PC-9 (cell line): Measurements from ENCODE around the gene CDK6. TPM values are rescaled to one million over a fixed set of nuclear protein-coding genes. Genes with fewer than 3 reads are reported as not detected.

Source experiments
- BruUV-seq: library from RNA; stranded (reverse); fragments of 400-500 nt; replicated peaks from 2 replicates; lab custom pipeline; 2021; lab: Mats Ljungman, UMichigan
- CTCF ChIA-PET: fragments of 300-600 bp; sonication (Branson Sonifier 250); formaldehyde crosslinking; loops from one replicate; lab custom pipeline; 2022; ENCODE audit warnings: antibody characterized with exemption; lab: Charles Lee
- POLR2A ChIA-PET: fragments of 300-600 bp; sonication (Branson Sonifier 250); formaldehyde crosslinking; loops from one replicate; lab custom pipeline; 2022; ENCODE audit warnings: antibody characterized with exemption; ENCODE audit not compliant: unreplicated experiment; lab: Charles Lee
- DNase-seq, 2 experiments: peaks; one replicate each; pipeline versions ENCODE4 v3.0.0 to v3.0.0-alpha.2; 2015 to 2022; ENCODE audit warnings: mixed read lengths in 1 of 2
- H2AFZ ChIP-seq: fragments of 200-600 bp; sonication (generic); 2 replicates; pipeline ENCODE4 v1.8.1; 2017; ENCODE audit warnings: antibody characterized with exemption
- H3F3A ChIP-seq: fragments of 200-600 bp; sonication (generic); 2 replicates; pipeline ENCODE4 v1.8.1; 2017; ENCODE audit warnings: antibody characterized with exemption, mild to moderate bottlenecking, low read depth; ENCODE audit not compliant: insufficient read depth
- H3K27ac ChIP-seq: fragments of 200-600 bp; sonication (generic); 2 replicates; pipeline ENCODE4 v1.6.1; 2016; ENCODE audit warnings: mixed run types
- H3K27me3 ChIP-seq: fragments of 200-600 bp; sonication (generic); 2 replicates; pipeline ENCODE4 v1.6.1; 2016; ENCODE audit warnings: low read depth, mixed run types; ENCODE audit not compliant: insufficient read depth
- H3K36me3 ChIP-seq: fragments of 200-600 bp; sonication (generic); 2 replicates; pipeline ENCODE4 v1.6.1; 2016; ENCODE audit warnings: low read depth, mixed run types
- H3K4me1 ChIP-seq: fragments of 200-600 bp; sonication (generic); replicated peaks from 2 replicates; pipeline ENCODE4 v1.6.1; 2016; ENCODE audit warnings: mixed run types; ENCODE audit not compliant: insufficient read depth
- H3K4me2 ChIP-seq: fragments of 200-600 bp; sonication (generic); 2 replicates; pipeline ENCODE4 v1.6.1; 2017; ENCODE audit warnings: mixed run types
- H3K4me3 ChIP-seq: fragments of 200-600 bp; sonication (generic); 2 replicates; pipeline ENCODE4 v1.6.1; 2016; ENCODE audit warnings: mixed run types
- H3K79me2 ChIP-seq: fragments of 200-600 bp; sonication (generic); 2 replicates; pipeline ENCODE4 v1.6.1; 2017; ENCODE audit warnings: low read depth, mixed run types
- H3K9me2 ChIP-seq: fragments of 200-600 bp; sonication (generic); 2 replicates; pipeline ENCODE4 v1.8.1; 2017; ENCODE audit warnings: mild to moderate bottlenecking; ENCODE audit not compliant: insufficient read depth
- H3K9me3 ChIP-seq: fragments of 200-600 bp; sonication (generic); 2 replicates; pipeline ENCODE4 v1.8.1; 2016; ENCODE audit warnings: low read depth; ENCODE audit not compliant: insufficient read depth
- H4K20me1 ChIP-seq: fragments of 200-600 bp; sonication (generic); 2 replicates; pipeline ENCODE4 v1.8.1; 2017; ENCODE audit not compliant: insufficient read depth
- EZH2 ChIP-seq: fragments of 200-600 bp; sonication (generic); IDR thresholded peaks from 2 replicates; pipeline ENCODE4 v1.8.0; 2017; ENCODE audit warnings: antibody characterized with exemption, low read depth
- intact Hi-C: fragments of 100-400 bp; cut with micrococcal nuclease; formaldehyde crosslinking; loops from one replicate; pipeline ENCODE4 v1.10.0; 2022; ENCODE audit not compliant: unreplicated experiment
- total RNA-seq: library from RNA; stranded (reverse); gene quantifications from 2 replicates; pipeline ENCODE4 v1.2.3, GENCODE V29; 2021
- TF ChIP-seq, protein P1 (sequence below): fragments of 200-600 bp; sonication (generic); conservative IDR thresholded peaks from 2 replicates; pipeline ENCODE4 v1.6.1; 2017; ENCODE audit warnings: mixed run types, antibody characterized with exemption, mild to moderate bottlenecking, moderate library complexity

CDK6 gene
- total RNA-seq, 1 experiment from 2014 or later = 49.5 TPM

GRCh38 chr7:92668564-92668963 is 167.8 kb downstream of the CDK6 start:
- DNase-seq = no peak
- H3K4me1 ChIP-seq = no peaks in the 10 kb centered on the region
- no peak for TF ChIP-seq EZH2
- TF ChIP-seq, protein P1, sequence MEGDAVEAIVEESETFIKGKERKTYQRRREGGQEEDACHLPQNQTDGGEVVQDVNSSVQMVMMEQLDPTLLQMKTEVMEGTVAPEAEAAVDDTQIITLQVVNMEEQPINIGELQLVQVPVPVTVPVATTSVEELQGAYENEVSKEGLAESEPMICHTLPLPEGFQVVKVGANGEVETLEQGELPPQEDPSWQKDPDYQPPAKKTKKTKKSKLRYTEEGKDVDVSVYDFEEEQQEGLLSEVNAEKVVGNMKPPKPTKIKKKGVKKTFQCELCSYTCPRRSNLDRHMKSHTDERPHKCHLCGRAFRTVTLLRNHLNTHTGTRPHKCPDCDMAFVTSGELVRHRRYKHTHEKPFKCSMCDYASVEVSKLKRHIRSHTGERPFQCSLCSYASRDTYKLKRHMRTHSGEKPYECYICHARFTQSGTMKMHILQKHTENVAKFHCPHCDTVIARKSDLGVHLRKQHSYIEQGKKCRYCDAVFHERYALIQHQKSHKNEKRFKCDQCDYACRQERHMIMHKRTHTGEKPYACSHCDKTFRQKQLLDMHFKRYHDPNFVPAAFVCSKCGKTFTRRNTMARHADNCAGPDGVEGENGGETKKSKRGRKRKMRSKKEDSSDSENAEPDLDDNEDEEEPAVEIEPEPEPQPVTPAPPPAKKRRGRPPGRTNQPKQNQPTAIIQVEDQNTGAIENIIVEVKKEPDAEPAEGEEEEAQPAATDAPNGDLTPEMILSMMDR = no peak
- H4K20me1 ChIP-seq = no peaks in the 10 kb centered on the region
- intact Hi-C loops = no loop called here
- no peak overlapping the region for H3K4me2 ChIP-seq
- BruUV-seq = no TSS peak
- ChIA-PET CTCF (no interaction called here), POLR2A (no interaction called here)
- no peak overlapping the region for H2AFZ ChIP-seq
- no peak overlapping the region for H3K4me3 ChIP-seq
- 0 out of 2 replicates have a peak, but pooled peaks cover 4% of the 10 kb centered on the region for H3K36me3 ChIP-seq
- no peaks in the 10 kb centered on the region for H3K79me2 ChIP-seq
- no peaks in the 10 kb centered on the region for H3K27me3 ChIP-seq
- H3F3A ChIP-seq = no peaks in the 10 kb centered on the region
- no peaks in the 10 kb centered on the region for H3K9me2 ChIP-seq
- H3K9me3 ChIP-seq = no peaks in the 10 kb centered on the region
- H3K27ac ChIP-seq = no peak overlapping the region

GRCh38 chr7:92667816-92668535 is 168.4 kb downstream of the CDK6 start:
- Histone ChIP-seq H3K4me3 (no peak overlapping the region), H3K36me3 (0 out of 2 replicates have a peak, but pooled peaks cover 4% of the 10 kb centered on the region), H3K9me3 (no peaks in the 10 kb centered on the region), H3K9me2 (no peaks in the 10 kb centered on the region), H3F3A (no peaks in the 10 kb centered on the region), H2AFZ (no peak overlapping the region), H3K4me2 (no peak overlapping the region), H4K20me1 (no peaks in the 10 kb centered on the region), H3K27me3 (no peaks in the 10 kb centered on the region), H3K79me2 (no peaks in the 10 kb centered on the region), H3K27ac (no peak overlapping the region), H3K4me1 (no peaks in the 10 kb centered on the region)
- BruUV-seq = no TSS peak
- intact Hi-C loops = no loop called here
- ChIA-PET CTCF (no interaction called here), POLR2A (interaction anchor here (0.6 kb wide), 1 partner anchor 160 kb away, joined by 5 read pairs; no protein-coding TSS in a partner anchor)
- TF ChIP-seq, protein P1 = no peak
- no peak for TF ChIP-seq EZH2
- DNase-seq = no peak

DNA sequence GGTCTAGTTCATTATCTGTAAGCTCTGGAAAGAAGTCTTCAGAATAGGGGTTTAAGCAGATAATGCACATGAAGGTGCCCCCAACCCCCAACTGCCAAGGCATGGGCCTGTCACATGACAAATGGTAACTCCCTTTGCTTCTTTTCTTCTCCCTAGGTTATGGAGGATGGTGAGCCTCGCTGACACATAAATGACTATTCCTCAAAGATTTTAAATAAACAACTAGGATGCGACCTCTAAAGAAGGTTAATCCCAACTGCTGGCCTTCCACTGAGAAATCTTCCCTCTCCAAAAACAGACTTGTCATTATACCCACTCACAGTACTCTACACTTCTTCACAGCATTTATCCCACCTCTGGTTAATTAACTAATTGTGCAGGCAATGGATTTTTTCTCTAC is 170.4 kb downstream of the CDK6 start:
- intact Hi-C loops = no loop called here
- no peak overlapping the region for H2AFZ ChIP-seq
- H3K79me2 ChIP-seq = no peaks in the 10 kb centered on the region
- H3K9me2 ChIP-seq = no peaks in the 10 kb centered on the region
- no peak overlapping the region for H3K27ac ChIP-seq
- POLR2A ChIA-PET = interaction anchor here (0.7 kb wide), 1 partner anchor 840 kb away, joined by 7 read pairs; no protein-coding TSS in a partner anchor
- H3K9me3 ChIP-seq = no peaks in the 10 kb centered on the region
- CTCF ChIA-PET = no interaction called here
- no peaks in the 10 kb centered on the region for H4K20me1 ChIP-seq
- H3K4me3 ChIP-seq = no peak overlapping the region
- TF ChIP-seq, protein P1 = no peak
- TF ChIP-seq EZH2 = no peak
- no peak for DNase-seq
- no peaks in the 10 kb centered on the region for H3K4me1 ChIP-seq
- 0 out of 2 replicates have a peak, but pooled peaks cover 4% of the 10 kb centered on the region for H3K36me3 ChIP-seq
- H3F3A ChIP-seq = no peaks in the 10 kb centered on the region
- BruUV-seq = no TSS peak
- no peaks in the 10 kb centered on the region for H3K27me3 ChIP-seq
- H3K4me2 ChIP-seq = no peak overlapping the region
